IMR-90 (cell line): ENCODE measurements around the gene ITLN1. TPM values are rescaled to one million over a fixed set of nuclear protein-coding genes. Genes with fewer than 3 reads are reported as not detected.

Experiments
- ATAC-seq: fragments of 200-7000 bp; cut with Tn5 transposase; 2 replicates; pipeline ENCODE4 v1.9.1; 2020; ENCODE audit warnings: low read depth, mild to moderate bottlenecking, moderate library complexity
- BruUV-seq: library from RNA; stranded (reverse); fragments of 400-500 nt; replicated peaks from 2 replicates; lab custom pipeline; 2021; lab: Mats Ljungman, UMichigan
- CTCF ChIA-PET: fragments of 300-600 bp; formaldehyde crosslinking; extraction: SDS; loops from one replicate; lab custom pipeline; 2021; ENCODE audit warnings: antibody characterized with exemption; lab: Yijun Ruan, JAX
- POLR2A ChIA-PET: fragments of 300-600 bp; sonication (Branson Sonifier 250); formaldehyde crosslinking; loops from one replicate; lab custom pipeline; 2022; ENCODE audit warnings: antibody characterized with exemption; ENCODE audit not compliant: unreplicated experiment; lab: Charles Lee
- DNase-seq: peaks from one replicate; pipeline ENCODE4 v3.0.0; 2013
- H2AFZ ChIP-seq: replicated peaks from 2 replicates; pipeline ENCODE3; 2013; ENCODE audit warnings: low read length, mild to moderate bottlenecking; ENCODE audit not compliant: poor library complexity
- H2AK5ac ChIP-seq: 2 replicates; pipeline ENCODE4 v1.6.1; 2013; ENCODE audit warnings: low read depth, low read length, inconsistent platforms
- H2AK9ac ChIP-seq: replicated peaks from 2 replicates; pipeline ENCODE3; 2013; ENCODE audit warnings: mild to moderate bottlenecking, low read depth, low read length, moderate library complexity; ENCODE audit not compliant: poor library complexity
- H2BK120ac ChIP-seq: 2 replicates; pipeline ENCODE4 v1.6.1; 2013; ENCODE audit warnings: low read depth, low read length, inconsistent platforms
- H2BK15ac ChIP-seq: 3 replicates; pipeline ENCODE4 v1.6.1; 2013; ENCODE audit warnings: low read depth, low read length, inconsistent platforms
- H2BK20ac ChIP-seq: 2 replicates; pipeline ENCODE4 v1.6.1; 2013; ENCODE audit warnings: low read depth, mild to moderate bottlenecking, inconsistent platforms, low read length, moderate library complexity
- H2BK5ac ChIP-seq: 2 replicates; pipeline ENCODE4 v1.6.1; 2013; ENCODE audit warnings: mild to moderate bottlenecking, low read depth, low read length, inconsistent platforms; ENCODE audit not compliant: poor library complexity, severe bottlenecking
- H3K14ac ChIP-seq: replicated peaks from 2 replicates; pipeline ENCODE4 v1.6.1; 2013; ENCODE audit warnings: low read depth, low read length, inconsistent platforms
- H3K18ac ChIP-seq: 2 replicates; pipeline ENCODE4 v1.6.1; 2013; ENCODE audit warnings: low read depth, low read length, control low read depth
- H3K23ac ChIP-seq: 2 replicates; pipeline ENCODE4 v1.6.1; 2013; ENCODE audit warnings: low read depth, low read length, inconsistent platforms
- H3K27ac ChIP-seq: 2 replicates; pipeline ENCODE4 v1.5.1; 2013; ENCODE audit warnings: mild to moderate bottlenecking, control low read depth, low read length; ENCODE audit not compliant: insufficient read depth
- H3K27me3 ChIP-seq: 2 replicates; pipeline ENCODE4 v1.6.1; 2013; ENCODE audit warnings: low read length; ENCODE audit not compliant: control insufficient read depth, insufficient read depth
- H3K36me3 ChIP-seq: 2 replicates; pipeline ENCODE4 v1.6.1; 2013; ENCODE audit warnings: low read length, mixed read lengths; ENCODE audit not compliant: control insufficient read depth, insufficient read depth
- H3K4ac ChIP-seq: 2 replicates; pipeline ENCODE4 v1.6.1; 2013; ENCODE audit warnings: low read depth, low read length, inconsistent platforms
- H3K4me1 ChIP-seq: 2 replicates; pipeline ENCODE4 v1.6.1; 2013; ENCODE audit warnings: low read length, mixed read lengths; ENCODE audit not compliant: control insufficient read depth, insufficient read depth
- H3K4me2 ChIP-seq: 2 replicates; pipeline ENCODE4 v1.6.1; 2013; ENCODE audit warnings: low read depth, mild to moderate bottlenecking, control low read depth, low read length, moderate library complexity
- H3K4me3 ChIP-seq: 2 replicates; pipeline ENCODE4 v1.5.1; 2013; ENCODE audit warnings: low read depth, mild to moderate bottlenecking, control low read depth, low read length, moderate library complexity; ENCODE audit not compliant: insufficient read depth
- H3K56ac ChIP-seq: 2 replicates; pipeline ENCODE4 v1.6.1; 2013; ENCODE audit warnings: low read length, inconsistent platforms; ENCODE audit not compliant: insufficient read depth; ENCODE audit errors: extremely low read depth
- H3K79me1 ChIP-seq, 2 experiments: 2 replicates each; pipeline ENCODE4 v1.6.1; 2013; ENCODE audit warnings: low read length in 2 of 2, inconsistent platforms in 1 of 2, low read depth in 1 of 2
- H3K9ac ChIP-seq: 2 replicates; pipeline ENCODE4 v1.6.1; 2013; ENCODE audit warnings: low read depth, low read length, control low read depth
- H3K9me1 ChIP-seq: 2 replicates; pipeline ENCODE4 v1.6.1; 2013; ENCODE audit warnings: low read length, inconsistent platforms; ENCODE audit not compliant: insufficient read depth
- H3K9me3 ChIP-seq: 2 replicates; pipeline ENCODE4 v1.6.1; 2013; ENCODE audit warnings: low read length; ENCODE audit not compliant: control insufficient read depth, insufficient read depth
- H4K20me1 ChIP-seq: 2 replicates; pipeline ENCODE4 v1.6.1; 2013; ENCODE audit warnings: low read length, inconsistent platforms; ENCODE audit not compliant: insufficient read depth
- H4K5ac ChIP-seq: 2 replicates; pipeline ENCODE4 v1.6.1; 2013; ENCODE audit warnings: mild to moderate bottlenecking, low read depth, low read length, control low read depth
- H4K8ac ChIP-seq, 2 experiments: 2 replicates each; pipeline ENCODE4 v1.6.1; 2013; ENCODE audit warnings: low read depth in 2 of 2, low read length in 2 of 2, control low read depth in 1 of 2, inconsistent platforms in 1 of 2
- H4K91ac ChIP-seq: 2 replicates; pipeline ENCODE4 v1.6.1; 2013; ENCODE audit warnings: low read depth, low read length, inconsistent platforms; ENCODE audit not compliant: insufficient read depth
- BHLHE40 ChIP-seq: fragments of 150-350 bp; IDR thresholded peaks from 2 replicates; pipeline ENCODE4 v1.6.1; 2016; ENCODE audit warnings: mild to moderate bottlenecking, low read depth, low read length
- CHD1 ChIP-seq: IDR thresholded peaks from 2 replicates; pipeline ENCODE4 v1.6.1; 2012; ENCODE audit warnings: low read depth, low read length, improper control_type of control experiment
- FOS ChIP-seq: fragments of 150-350 bp; IDR thresholded peaks from 2 replicates; pipeline ENCODE4 v1.6.1; 2016; ENCODE audit warnings: low read depth, low read length
- MXI1 ChIP-seq: IDR thresholded peaks from 2 replicates; pipeline ENCODE4 v1.6.1; 2012; ENCODE audit warnings: low read depth, mild to moderate bottlenecking, low read length, moderate library complexity, borderline replicate concordance
- NFE2L2 ChIP-seq: fragments of 150-350 bp; IDR thresholded peaks from 2 replicates; pipeline ENCODE4 v1.6.1; 2016; ENCODE audit warnings: low read depth, mild to moderate bottlenecking, low read length
- RCOR1 ChIP-seq: IDR thresholded peaks from 2 replicates; pipeline ENCODE4 v1.6.1; 2012; ENCODE audit warnings: mild to moderate bottlenecking, low read length, improper control_type of control experiment; ENCODE audit not compliant: insufficient replicate concordance
- USF2 ChIP-seq: fragments of 150-350 bp; IDR thresholded peaks from 2 replicates; pipeline ENCODE4 v1.6.1; 2017; ENCODE audit warnings: mild to moderate bottlenecking, antibody characterized with exemption, low read length, low read depth
- WGBS, 2 experiments: methylation state at CpG; one replicate each; pipeline versions ENCODE4 v1.1.5 to v1.1.7; 2013; ENCODE audit warnings: missing lambda C conversion rate in 2 of 2; ENCODE audit not compliant: insufficient read length in 1 of 2; ENCODE audit errors: extremely low coverage in 2 of 2; 5-methylcytosine and 5-hydroxymethylcytosine counted together
- dilution Hi-C: fragments of 300-500 bp; cut with HindIII; formaldehyde crosslinking; loops from one replicate; pipeline ENCODE4 v1.14.3; 2018; ENCODE audit warnings: low sequenced_read_pairs; ENCODE audit not compliant: unreplicated experiment
- in situ Hi-C: fragments of 300-500 bp; cut with MboI; formaldehyde crosslinking; loops from 3 replicates; pipeline ENCODE4 v1.14.3; 2019; ENCODE audit warnings: low sequenced_read_pairs, inconsistent platforms, mixed read lengths
- intact Hi-C: fragments of 100-400 bp; cut with micrococcal nuclease; formaldehyde crosslinking; loops from 2 replicates; pipeline ENCODE4 v1.10.0; 2022
- polyA plus RNA-seq, 3 experiments: library from polyadenylated mRNA; depleted of rRNA; stranded (reverse); fragments of >200 nt; gene quantifications; 2 replicates each; pipeline ENCODE4 v1.2.3, GENCODE V29; 2012; ENCODE audit warnings: low replicate concordance in 1 of 3
- total RNA-seq: library from RNA; depleted of rRNA; stranded (reverse); fragments of >200 nt; gene quantifications from 2 replicates; pipeline ENCODE4 v1.2.3, GENCODE V29; 2012
- TF ChIP-seq, protein P1 (sequence below): conservative IDR thresholded peaks from 2 replicates; pipeline ENCODE4 v1.5.1; 2012; ENCODE audit warnings: mild to moderate bottlenecking, low read depth, low read length, improper control_type of control experiment

ITLN1 gene
- total and polyA plus RNA-seq, 2 of the 4 experiments (the other 2 are of a cell fraction): not detected

GRCh38 chr1:160836981-160837557, 47.9 kb downstream of the ITLN1 start:
- Histone ChIP-seq H4K91ac (no peak overlapping the region), H3K27ac (no peak overlapping the region), H2AK5ac (no peak overlapping the region), H2BK15ac (no peak overlapping the region), H3K4me2 (no peak overlapping the region), H2BK120ac (no peak overlapping the region), H3K4me3 (no peak overlapping the region), H3K79me1 (no peaks in the 10 kb centered on the region), H3K4ac (no peak overlapping the region), H3K9me1 (no peaks in the 10 kb centered on the region), H4K5ac (no peak overlapping the region), H3K27me3 (peaks cover 8% of the 10 kb centered on the region), H2BK5ac (no peak overlapping the region), H2BK20ac (no peak overlapping the region), H3K9ac (no peak overlapping the region), H3K14ac (no peak overlapping the region), H3K18ac (no peak overlapping the region), H3K9me3 (no peaks in the 10 kb centered on the region), H4K8ac (no peak overlapping the region), H3K56ac (no peak overlapping the region), H2AK9ac (no peak overlapping the region), H4K20me1 (no peaks in the 10 kb centered on the region), H3K4me1 (no peaks in the 10 kb centered on the region), H3K36me3 (no peaks in the 10 kb centered on the region), H3K23ac (no peak overlapping the region), H2AFZ (no peak overlapping the region)
- TF ChIP-seq, protein P1, sequence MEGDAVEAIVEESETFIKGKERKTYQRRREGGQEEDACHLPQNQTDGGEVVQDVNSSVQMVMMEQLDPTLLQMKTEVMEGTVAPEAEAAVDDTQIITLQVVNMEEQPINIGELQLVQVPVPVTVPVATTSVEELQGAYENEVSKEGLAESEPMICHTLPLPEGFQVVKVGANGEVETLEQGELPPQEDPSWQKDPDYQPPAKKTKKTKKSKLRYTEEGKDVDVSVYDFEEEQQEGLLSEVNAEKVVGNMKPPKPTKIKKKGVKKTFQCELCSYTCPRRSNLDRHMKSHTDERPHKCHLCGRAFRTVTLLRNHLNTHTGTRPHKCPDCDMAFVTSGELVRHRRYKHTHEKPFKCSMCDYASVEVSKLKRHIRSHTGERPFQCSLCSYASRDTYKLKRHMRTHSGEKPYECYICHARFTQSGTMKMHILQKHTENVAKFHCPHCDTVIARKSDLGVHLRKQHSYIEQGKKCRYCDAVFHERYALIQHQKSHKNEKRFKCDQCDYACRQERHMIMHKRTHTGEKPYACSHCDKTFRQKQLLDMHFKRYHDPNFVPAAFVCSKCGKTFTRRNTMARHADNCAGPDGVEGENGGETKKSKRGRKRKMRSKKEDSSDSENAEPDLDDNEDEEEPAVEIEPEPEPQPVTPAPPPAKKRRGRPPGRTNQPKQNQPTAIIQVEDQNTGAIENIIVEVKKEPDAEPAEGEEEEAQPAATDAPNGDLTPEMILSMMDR: no peak
- TF ChIP-seq RCOR1 (no peak), CHD1 (no peak), USF2 (no peak), FOS (no peak), BHLHE40 (no peak), NFE2L2 (no peak), MXI1 (no peak)
- BruUV-seq: no TSS peak
- POLR2A ChIA-PET: no interaction called here
- no CpG with 5 or more reads among the region's 4 CpGs for WGBS, 2 experiments
- DNase-seq (no peak), ATAC-seq (no peak)
- dilution Hi-C loops: no loop called here
- in situ Hi-C loops: no loop called here
- intact Hi-C loops: no loop called here
- CTCF ChIA-PET: interaction anchor here (1.3 kb wide), 1 partner anchor 11 kb away, joined by 3 read pairs; no protein-coding TSS in a partner anchor
